MM.1S (cell line): Measurements from ENCODE around the gene HES5.

Experiments used
- DNase-seq: peaks from one replicate; pipeline ENCODE4 v3.0.0-alpha.2; 2015
- H2AFZ ChIP-seq: fragments of 300-600 bp; sonication (generic); 2 replicates; pipeline ENCODE4 v1.6.0; 2016; ENCODE audit warnings: antibody characterized with exemption, low read length
- H3F3A ChIP-seq: fragments of 300-600 bp; sonication (generic); 2 replicates; pipeline ENCODE4 v1.6.1; 2016; ENCODE audit warnings: mild to moderate bottlenecking, antibody characterized with exemption, low read length, moderate library complexity, mixed read lengths; ENCODE audit not compliant: insufficient read depth
- H3K27ac ChIP-seq: fragments of 300-600 bp; sonication (generic); 2 replicates; pipeline ENCODE4 v1.5.1; 2016; ENCODE audit warnings: mild to moderate bottlenecking, low read length
- H3K27me3 ChIP-seq: fragments of 300-600 bp; sonication (generic); replicated peaks from 2 replicates; pipeline ENCODE4 v1.6.0; 2016; ENCODE audit warnings: low read length; ENCODE audit not compliant: insufficient read depth
- H3K36me3 ChIP-seq: fragments of 300-600 bp; sonication (generic); replicated peaks from 2 replicates; pipeline ENCODE4 v1.6.1; 2016; ENCODE audit warnings: mild to moderate bottlenecking, low read length, mixed read lengths; ENCODE audit not compliant: insufficient read depth
- H3K4me1 ChIP-seq: fragments of 300-600 bp; sonication (generic); 2 replicates; pipeline ENCODE4 v1.6.1; 2016; ENCODE audit warnings: low read length, mixed read lengths
- H3K4me2 ChIP-seq: fragments of 300-600 bp; sonication (generic); 2 replicates; pipeline ENCODE4 v1.6.0; 2016; ENCODE audit warnings: low read depth, low read length
- H3K4me3 ChIP-seq: fragments of 300-600 bp; sonication (generic); 2 replicates; pipeline ENCODE4 v1.5.1; 2016; ENCODE audit warnings: low read length, mixed read lengths
- H3K79me2 ChIP-seq: fragments of 300-600 bp; sonication (generic); 2 replicates; pipeline ENCODE4 v1.6.1; 2016; ENCODE audit warnings: mixed run types, low read length, mixed read lengths
- H3K9ac ChIP-seq: fragments of 300-600 bp; sonication (generic); 2 replicates; pipeline ENCODE4 v1.6.1; 2016; ENCODE audit warnings: low read length, mixed read lengths
- H3K9me2 ChIP-seq: fragments of 300-600 bp; sonication (generic); replicated peaks from 2 replicates; pipeline ENCODE4 v1.6.1; 2016; ENCODE audit warnings: mild to moderate bottlenecking, low read length, mixed read lengths; ENCODE audit not compliant: insufficient read depth
- H3K9me3 ChIP-seq: fragments of 300-600 bp; sonication (generic); replicated peaks from 2 replicates; pipeline ENCODE4 v1.6.1; 2016; ENCODE audit warnings: mild to moderate bottlenecking, low read length, mixed read lengths; ENCODE audit not compliant: insufficient read depth
- H4K20me1 ChIP-seq: fragments of 300-600 bp; sonication (generic); 2 replicates; pipeline ENCODE4 v1.6.1; 2016; ENCODE audit warnings: mild to moderate bottlenecking, low read length, moderate library complexity, mixed read lengths; ENCODE audit not compliant: insufficient read depth
- EZH2 ChIP-seq: fragments of 300-600 bp; sonication (generic); optimal IDR thresholded peaks from 2 replicates; pipeline ENCODE3; 2017; ENCODE audit warnings: low read depth, mild to moderate bottlenecking, antibody characterized with exemption, low read length, mixed read lengths
- EZH2phosphoT487 ChIP-seq: fragments of 300-600 bp; sonication (generic); IDR thresholded peaks from 2 replicates; pipeline ENCODE4 v1.6.1; 2018; ENCODE audit warnings: antibody characterized with exemption, low read length
- TF ChIP-seq, protein P1 (sequence below): fragments of 300-600 bp; sonication (generic); IDR thresholded peaks from 2 replicates; pipeline ENCODE4 v1.5.1; 2016; ENCODE audit warnings: antibody characterized with exemption, low read length, mixed read lengths

HES5 gene

GRCh38 chr1:2512862-2513421 is 17.1 kb downstream of the HES5 start:
- H2AFZ ChIP-seq: no peak overlapping the region
- H3K4me1 ChIP-seq: no peaks in the 10 kb centered on the region
- H3K4me2 ChIP-seq: no peak overlapping the region
- TF ChIP-seq EZH2phosphoT487: no peak
- 0 out of 2 replicates have a peak, but pooled peaks cover 3% of the 10 kb centered on the region for H3K36me3 ChIP-seq
- no peaks in the 10 kb centered on the region for H4K20me1 ChIP-seq
- no peaks in the 10 kb centered on the region for H3K79me2 ChIP-seq
- H3K9ac ChIP-seq: no peak overlapping the region
- no peak overlapping the region for H3K4me3 ChIP-seq
- no peaks in the 10 kb centered on the region for H3K9me3 ChIP-seq
- H3K9me2 ChIP-seq: no peaks in the 10 kb centered on the region
- H3K27me3 ChIP-seq: no peaks in the 10 kb centered on the region
- no peaks in the 10 kb centered on the region for H3F3A ChIP-seq
- no peak overlapping the region for H3K27ac ChIP-seq
- no peak for DNase-seq

DNA sequence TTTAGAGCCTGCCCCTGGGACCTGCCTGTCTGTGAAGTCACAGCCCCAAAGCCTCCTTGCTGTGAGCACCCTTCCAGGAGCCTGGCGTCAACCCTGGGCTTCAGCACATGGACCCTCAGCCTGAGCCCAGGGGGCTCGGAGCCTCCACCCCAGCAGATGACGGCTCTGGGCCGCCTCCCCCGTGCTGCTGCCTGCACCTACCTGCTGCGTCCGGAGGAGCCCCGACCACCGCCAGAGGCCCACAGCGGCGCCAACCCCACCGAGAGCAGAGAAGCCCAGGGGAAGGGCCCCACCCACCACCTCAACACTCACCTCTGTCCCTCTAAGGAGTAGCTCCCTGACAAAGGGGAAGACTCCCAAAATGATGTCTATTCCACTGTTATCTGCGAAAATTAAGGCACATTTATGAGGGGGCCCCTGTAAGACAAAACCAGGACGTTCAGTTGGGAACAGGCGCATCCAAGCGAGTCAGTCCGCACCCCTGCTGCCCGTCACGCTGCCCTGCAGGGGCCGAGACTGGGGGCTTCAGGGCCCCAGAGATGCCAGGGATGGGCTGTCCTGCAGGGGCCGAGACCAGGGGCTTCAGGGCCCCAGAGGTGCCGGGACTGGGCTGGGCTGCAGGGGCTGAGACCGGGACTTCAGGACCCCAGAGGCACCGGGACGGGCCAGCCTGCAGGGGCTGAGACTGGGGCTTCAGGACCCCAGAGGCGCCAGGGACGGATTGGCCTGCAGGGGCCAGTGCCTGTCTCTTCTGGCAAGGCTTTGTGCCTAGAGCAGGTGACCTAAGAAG is 19.5 kb downstream of the HES5 start:
- Histone ChIP-seq H3K9ac (no peak overlapping the region), H3K4me3 (no peak overlapping the region), H2AFZ (no peak overlapping the region), H3K27me3 (no peaks in the 10 kb centered on the region), H3K9me3 (no peaks in the 10 kb centered on the region), H3K4me2 (no peak overlapping the region), H3K79me2 (no peaks in the 10 kb centered on the region), H3K4me1 (no peaks in the 10 kb centered on the region), H3K9me2 (no peaks in the 10 kb centered on the region), H3K27ac (no peak overlapping the region), H3K36me3 (0 out of 2 replicates have a peak, but pooled peaks cover 3% of the 10 kb centered on the region), H4K20me1 (no peaks in the 10 kb centered on the region), H3F3A (no peaks in the 10 kb centered on the region)
- no peak for DNase-seq
- TF ChIP-seq EZH2 (no peak), EZH2phosphoT487 (no peak)
- TF ChIP-seq, protein P1, sequence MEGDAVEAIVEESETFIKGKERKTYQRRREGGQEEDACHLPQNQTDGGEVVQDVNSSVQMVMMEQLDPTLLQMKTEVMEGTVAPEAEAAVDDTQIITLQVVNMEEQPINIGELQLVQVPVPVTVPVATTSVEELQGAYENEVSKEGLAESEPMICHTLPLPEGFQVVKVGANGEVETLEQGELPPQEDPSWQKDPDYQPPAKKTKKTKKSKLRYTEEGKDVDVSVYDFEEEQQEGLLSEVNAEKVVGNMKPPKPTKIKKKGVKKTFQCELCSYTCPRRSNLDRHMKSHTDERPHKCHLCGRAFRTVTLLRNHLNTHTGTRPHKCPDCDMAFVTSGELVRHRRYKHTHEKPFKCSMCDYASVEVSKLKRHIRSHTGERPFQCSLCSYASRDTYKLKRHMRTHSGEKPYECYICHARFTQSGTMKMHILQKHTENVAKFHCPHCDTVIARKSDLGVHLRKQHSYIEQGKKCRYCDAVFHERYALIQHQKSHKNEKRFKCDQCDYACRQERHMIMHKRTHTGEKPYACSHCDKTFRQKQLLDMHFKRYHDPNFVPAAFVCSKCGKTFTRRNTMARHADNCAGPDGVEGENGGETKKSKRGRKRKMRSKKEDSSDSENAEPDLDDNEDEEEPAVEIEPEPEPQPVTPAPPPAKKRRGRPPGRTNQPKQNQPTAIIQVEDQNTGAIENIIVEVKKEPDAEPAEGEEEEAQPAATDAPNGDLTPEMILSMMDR: no peak

- Histone ChIP-seq H3K4me3 (no peak overlapping the region), H3K9me2 (no peaks in the 10 kb centered on the region), H3K27ac (no peak overlapping the region), H3K9ac (no peak overlapping the region), H3K36me3 (0 out of 2 replicates have a peak, but pooled peaks cover 3% of the 10 kb centered on the region), H3K79me2 (no peaks in the 10 kb centered on the region), H3K4me1 (no peaks in the 10 kb centered on the region), H3K9me3 (no peaks in the 10 kb centered on the region), H2AFZ (no peak overlapping the region), H3K27me3 (no peaks in the 10 kb centered on the region), H4K20me1 (no peaks in the 10 kb centered on the region), H3F3A (no peaks in the 10 kb centered on the region), H3K4me2 (no peak overlapping the region)
- no peak for DNase-seq
- TF ChIP-seq, protein P1: no peak
- no peak for TF ChIP-seq EZH2phosphoT487
- TF ChIP-seq EZH2: no peak
Observed at GRCh38 chr1:2509589-2509988, 20.5 kb downstream of the HES5 start.

GRCh38 chr1:2508751-2509150 is 21.3 kb downstream of the HES5 start:
- Histone ChIP-seq H3K9ac (no peak overlapping the region), H3K27ac (no peak overlapping the region), H3K4me1 (no peaks in the 10 kb centered on the region), H4K20me1 (no peaks in the 10 kb centered on the region), H3F3A (no peaks in the 10 kb centered on the region), H3K9me3 (no peaks in the 10 kb centered on the region), H3K9me2 (no peaks in the 10 kb centered on the region), H3K79me2 (no peaks in the 10 kb centered on the region), H3K4me3 (no peak overlapping the region), H3K4me2 (no peak overlapping the region), H3K36me3 (0 out of 2 replicates have a peak, but pooled peaks cover 3% of the 10 kb centered on the region), H3K27me3 (no peaks in the 10 kb centered on the region), H2AFZ (no peak overlapping the region)
- TF ChIP-seq, protein P1: no peak
- no peak for DNase-seq
